ENCODE results near the gene KRTAP5-11.
"Not testable (repeated sequence)": the region's sequence is repeated elsewhere in the genome, so short reads cannot be mapped to it uniquely, and the experiment has no call there.

GRCh38 chr11:71623226-71623625 is 40.6 kb upstream of the KRTAP5-11 start:
- TF ChIP-seq CTCF (conservative IDR thresholded peaks at IDR 0.05; ENCODE audit: low read depth in 2 of 2); EZH2phosphoT487 (IDR thresholded peaks at IDR 0.05; ENCODE audit: unreplicated experiment); JUNB (IDR thresholded peaks at IDR 0.05; ENCODE audit: unreplicated experiment); EZH2 (IDR thresholded peaks at IDR 0.05; ENCODE audit: low read depth, unreplicated experiment); REST (IDR thresholded peaks at IDR 0.05; ENCODE audit: unreplicated experiment); CREB1 (CRISPR knock-in tag; IDR thresholded peaks at IDR 0.05; ENCODE audit: low read depth); POLR2AphosphoS5 (IDR thresholded peaks at IDR 0.05; ENCODE audit: low read depth): not testable (repeated sequence)
